GM12892 (cell line): ENCODE data around the gene CIB1.
A peak's percentile ranks its signal among the peaks of the same experiment; 100 is the strongest.
"Not testable (repeated sequence)": the region's sequence is repeated elsewhere in the genome, so short reads cannot be mapped to it uniquely, and the experiment has no call there.

Experiments used
- DNase-seq: peaks from one replicate; pipeline ENCODE4 v3.0.0; 2011; ENCODE audit not compliant: insufficient read length
- FAIRE-seq: peaks from 2 replicates; lab custom pipeline; 2011; peaks lifted over from hg19 to GRCh38; lab: Jason Lieb, UNC
- POLR2A ChIP-seq: IDR thresholded peaks from 2 replicates; pipeline ENCODE4 v1.6.1; 2011; ENCODE audit warnings: low read depth, low read length, control low read depth
- POLR2AphosphoS5 ChIP-seq: IDR thresholded peaks from 2 replicates; pipeline ENCODE4 v1.6.1; 2011; ENCODE audit warnings: low read depth, low read length, control low read depth
- TAF1 ChIP-seq: IDR thresholded peaks from 2 replicates; pipeline ENCODE4 v1.6.1; 2011; ENCODE audit warnings: low read depth, mild to moderate bottlenecking, control low read depth, low read length, borderline replicate concordance

CIB1 gene

GRCh38 chr15:90201130-90201943, 32.4 kb downstream of the CIB1 start, which contains the start of gene SEMA4B:
Gene SEMA4B (plus strand): TSS chr15:90201330. CDS start chr15:90201579, 249 bp downstream.
- FAIRE-seq (peak; percentile 21), DNase-seq (peak; percentile 97)
- TF ChIP-seq TAF1 (no peak), POLR2AphosphoS5 (0 out of 2 replicates have a peak, but pooled peaks have one; percentile 15), POLR2A (peak; percentile 62; the same call in 1 of the 2 replicates)

GRCh38 chr15:90200534-90201129, 33.1 kb downstream of the CIB1 start:
- DNase-seq, result no peak
- FAIRE-seq, result no peak
- TF ChIP-seq POLR2AphosphoS5 (no peak), POLR2A (no peak), TAF1 (no peak)

- no peak for TF ChIP-seq TAF1
- FAIRE-seq (no peak), DNase-seq (no peak)
These were observed 39.1 kb downstream of the CIB1 start for GRCh38 chr15:90194655-90195054.

- DNase-seq, result no peak
These were observed 40.6 kb downstream of the CIB1 start for GRCh38 chr15:90192961-90193786.

GRCh38 chr15:90191794-90192509, 41.8 kb downstream of the CIB1 start:
- no peak for DNase-seq
- no peak for TF ChIP-seq POLR2AphosphoS5
- TF ChIP-seq POLR2A, result no peak
- no peak for TF ChIP-seq TAF1
- FAIRE-seq, result peak; percentile 33

More at GRCh38 chr15:90192961-90193786, 40.6 kb downstream of the CIB1 start:
- no peak for FAIRE-seq
- TF ChIP-seq POLR2AphosphoS5, result no peak
- no peak for TF ChIP-seq POLR2A

GRCh38 chr15:90191344-90191687, 42.4 kb downstream of the CIB1 start:
- DNase-seq (no peak), FAIRE-seq (no peak)
- TF ChIP-seq POLR2AphosphoS5 (no peak), TAF1 (no peak), POLR2A (no peak)

GRCh38 chr15:90190606-90191343, 43.0 kb downstream of the CIB1 start:
- TF ChIP-seq POLR2A (no peak), TAF1 (no peak), POLR2AphosphoS5 (no peak)
- FAIRE-seq, result peak; percentile 73
- no peak for DNase-seq

GRCh38 chr15:90189781-90190467, 43.8 kb downstream of the CIB1 start:
- no peak for DNase-seq
- FAIRE-seq, result no peak
- no peak for TF ChIP-seq POLR2A
- no peak for TF ChIP-seq POLR2AphosphoS5
- no peak for TF ChIP-seq TAF1

GRCh38 chr15:90188914-90189748, 44.6 kb downstream of the CIB1 start:
- TF ChIP-seq TAF1, result no peak
- TF ChIP-seq POLR2A, result no peak
- no peak for TF ChIP-seq POLR2AphosphoS5
- FAIRE-seq, result no peak
- DNase-seq, result no peak

- FAIRE-seq, DNase-seq: not testable (repeated sequence)
These were observed 45.7 kb downstream of the CIB1 start for GRCh38 chr15:90188065-90188464.
